ENCODE results near the gene PLPP3.

GRCh38 chr1:56473582-56474270, 105.6 kb downstream of the PLPP3 start:
- TF ChIP-seq POLR2A (IDR thresholded peaks at IDR 0.05) (no peak), CTCF (IDR thresholded peaks at IDR 0.05) (no peak)

All from uterus (tissue), 2 donors.